ENCODE results near the gene ENOX2. TPM values are rescaled to one million over a fixed set of nuclear protein-coding genes. Genes with fewer than 3 reads are reported as not detected.
"Not testable (repeated sequence)": the region's sequence is repeated elsewhere in the genome, so short reads cannot be mapped to it uniquely, and the experiment has no call there.

ENOX2 gene, protein sequence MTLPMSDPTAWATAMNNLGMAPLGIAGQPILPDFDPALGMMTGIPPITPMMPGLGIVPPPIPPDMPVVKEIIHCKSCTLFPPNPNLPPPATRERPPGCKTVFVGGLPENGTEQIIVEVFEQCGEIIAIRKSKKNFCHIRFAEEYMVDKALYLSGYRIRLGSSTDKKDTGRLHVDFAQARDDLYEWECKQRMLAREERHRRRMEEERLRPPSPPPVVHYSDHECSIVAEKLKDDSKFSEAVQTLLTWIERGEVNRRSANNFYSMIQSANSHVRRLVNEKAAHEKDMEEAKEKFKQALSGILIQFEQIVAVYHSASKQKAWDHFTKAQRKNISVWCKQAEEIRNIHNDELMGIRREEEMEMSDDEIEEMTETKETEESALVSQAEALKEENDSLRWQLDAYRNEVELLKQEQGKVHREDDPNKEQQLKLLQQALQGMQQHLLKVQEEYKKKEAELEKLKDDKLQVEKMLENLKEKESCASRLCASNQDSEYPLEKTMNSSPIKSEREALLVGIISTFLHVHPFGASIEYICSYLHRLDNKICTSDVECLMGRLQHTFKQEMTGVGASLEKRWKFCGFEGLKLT
- total RNA-seq: 10 to 100 TPM; 31.0 to 39.6 TPM
- polyA plus RNA-seq: 10 to 100 TPM in 1 of 2 donors, 1 to 10 TPM in 1; 9.0 to 14.3 TPM
- long read RNA-seq, donor 1, full-length matches to known transcripts: 16 of 62 reads
- long read RNA-seq, donor 1, partial matches to known transcripts: 29 of 62 reads
- long read RNA-seq, donor 1, other reads (novel, unspliced or antisense): 17 of 62 reads
- long read RNA-seq, donor 2, full-length matches to known transcripts: 4 of 21 reads
- long read RNA-seq, donor 2, partial matches to known transcripts: 3 of 21 reads
- long read RNA-seq, donor 2, other reads (novel, unspliced or antisense): 14 of 21 reads

GRCh38 chrX:130902783-130903613 lies at the start of gene ENOX2:
ENOX2 (minus strand) TSS chrX:130903209; CDS start chrX:130703216, 199,993 bp downstream.
- DNase-seq: peak; percentile 95 to 96
- Histone ChIP-seq H3K4me1 (ENCODE audit: control insufficient read depth in 1 of 2, insufficient read depth in 2 of 2, low read length in 2 of 2) (no peaks in the 10 kb centered on the region), H3K27ac (ENCODE audit: low read depth in 1 of 2, low read length in 2 of 2) (peak within 1 kb of the TSS in 1 of 2 donors; percentile 84), H3K9me3 (ENCODE audit: control insufficient read depth, low read length) (no peaks in the 10 kb centered on the region), H3K36me3 (ENCODE audit: control insufficient read depth in 1 of 2, insufficient read depth in 2 of 2, low read length in 1 of 2) (peaks cover 0 to 2% of the 10 kb centered on the region in 2 donors), H3K4me3 (ENCODE audit: low read length in 2 of 2) (peak within 1 kb of the TSS; percentile 52 to 55), H3K27me3 (ENCODE audit: control insufficient read depth in 1 of 2, insufficient read depth in 2 of 2, low read length in 1 of 2) (no peaks in the 10 kb centered on the region)
- ATAC-seq (ENCODE audit: low FRiP score): peak; percentile 98
- 1 to 36% methylated on average over 45 to 49 of the region's 50 CpGs for WGBS, 2 donors
- intact Hi-C loops (cut with DNase I): no loop called here

DNA sequence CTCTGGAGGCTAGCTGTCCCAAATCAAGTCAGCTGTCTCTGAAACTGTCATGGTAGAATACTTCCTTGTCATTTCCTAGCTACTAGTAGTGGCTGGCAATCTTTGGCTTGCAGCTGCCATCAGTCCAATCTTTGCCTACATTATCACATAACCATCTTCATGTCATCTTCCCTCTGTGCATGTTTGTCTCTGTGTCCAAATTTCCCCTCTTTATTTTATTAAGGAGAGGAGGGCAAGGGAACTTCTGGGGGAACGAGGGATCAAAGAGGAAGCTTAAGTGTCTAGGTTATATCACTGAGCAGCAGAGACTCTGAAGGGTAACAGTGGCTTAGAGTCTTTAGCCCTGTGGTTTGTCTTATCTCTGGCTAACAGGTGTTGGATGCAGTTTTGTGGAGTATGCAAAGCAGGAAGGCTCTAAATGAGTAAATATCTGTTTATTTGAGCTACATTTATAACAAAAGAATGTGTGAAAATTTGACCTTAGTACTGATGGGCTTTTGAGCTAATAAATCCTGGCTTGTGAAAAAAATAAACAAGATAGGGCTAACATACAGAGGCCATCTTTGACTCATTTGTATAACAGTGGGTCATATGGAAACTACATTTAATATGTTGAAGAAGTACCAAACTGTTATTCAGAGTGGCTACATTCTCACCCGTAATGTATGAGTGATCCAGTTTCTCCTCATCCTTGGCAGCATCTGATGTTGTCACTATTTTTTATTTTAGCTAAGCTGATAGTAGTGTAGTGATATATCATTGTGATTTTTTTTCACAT lies 49.4 kb upstream of the ENOX2 start:
- no peaks in the 10 kb centered on the region for H3K4me1 ChIP-seq (ENCODE audit: control insufficient read depth in 1 of 2, insufficient read depth in 2 of 2, low read length in 2 of 2)
- H3K27me3 ChIP-seq (ENCODE audit: control insufficient read depth in 1 of 2, insufficient read depth in 2 of 2, low read length in 1 of 2): peaks cover 0 to 6% of the 10 kb centered on the region in 2 donors
- intact Hi-C loops (cut with DNase I): no loop called here
- no peak for ATAC-seq (ENCODE audit: low FRiP score)
- peaks cover 3% of the 10 kb centered on the region for H3K9me3 ChIP-seq (ENCODE audit: control insufficient read depth, low read length)
- WGBS, 2 donors: 54 to 59% methylated on average over 2 of the region's 2 CpGs
- no peak overlapping the region for H3K4me3 ChIP-seq (ENCODE audit: low read length in 2 of 2)
- H3K36me3 ChIP-seq (ENCODE audit: control insufficient read depth in 1 of 2, insufficient read depth in 2 of 2, low read length in 1 of 2): no peaks in the 10 kb centered on the region
- H3K27ac ChIP-seq (ENCODE audit: low read depth in 1 of 2, low read length in 2 of 2): no peak overlapping the region
- no peak for DNase-seq

DNA sequence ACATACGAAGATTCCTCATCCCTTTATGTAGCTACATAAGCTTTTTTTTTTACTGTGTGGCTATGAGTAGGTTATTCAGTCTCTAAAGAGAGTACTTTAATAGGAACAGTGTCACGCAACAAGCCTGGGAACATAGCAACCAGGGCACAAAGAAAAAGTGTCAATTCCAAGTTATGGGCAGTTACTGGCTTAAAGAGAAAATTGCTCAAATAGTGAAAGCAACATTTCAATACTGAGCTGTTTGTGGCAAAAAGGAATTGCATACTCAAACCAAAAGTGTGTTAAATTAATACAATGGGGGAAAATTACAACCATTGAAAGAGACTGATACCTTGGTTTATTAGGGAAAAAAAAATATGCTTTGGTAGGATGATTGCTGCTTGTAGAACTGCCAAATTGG lies 41.2 kb upstream of the ENOX2 start:
- no peak for DNase-seq
- Histone ChIP-seq H3K9me3 (ENCODE audit: control insufficient read depth, low read length) (peaks cover 3% of the 10 kb centered on the region), H3K36me3 (ENCODE audit: control insufficient read depth in 1 of 2, insufficient read depth in 2 of 2, low read length in 1 of 2) (no peaks in the 10 kb centered on the region), H3K27ac (ENCODE audit: low read depth in 1 of 2, low read length in 2 of 2) (no peak overlapping the region), H3K27me3 (ENCODE audit: control insufficient read depth in 1 of 2, insufficient read depth in 2 of 2, low read length in 1 of 2) (no peaks in the 10 kb centered on the region), H3K4me3 (ENCODE audit: low read length in 2 of 2) (no peak overlapping the region), H3K4me1 (ENCODE audit: control insufficient read depth in 1 of 2, insufficient read depth in 2 of 2, low read length in 2 of 2) (no peaks in the 10 kb centered on the region)
- WGBS, 2 donors: 34 to 50% methylated on average over 2 of the region's 2 CpGs
- intact Hi-C loops (cut with DNase I): no loop called here
- no peak for ATAC-seq (ENCODE audit: low FRiP score)

GRCh38 chrX:130937101-130937500 lies 34.1 kb upstream of the ENOX2 start:
- Histone ChIP-seq H3K4me3 (ENCODE audit: low read length in 2 of 2) (no peak overlapping the region), H3K27me3 (ENCODE audit: control insufficient read depth in 1 of 2, insufficient read depth in 2 of 2, low read length in 1 of 2) (no peaks in the 10 kb centered on the region), H3K27ac (ENCODE audit: low read depth in 1 of 2, low read length in 2 of 2) (no peak overlapping the region), H3K9me3 (ENCODE audit: control insufficient read depth, low read length) (no peaks in the 10 kb centered on the region), H3K36me3 (ENCODE audit: control insufficient read depth in 1 of 2, insufficient read depth in 2 of 2, low read length in 1 of 2) (no peaks in the 10 kb centered on the region), H3K4me1 (ENCODE audit: control insufficient read depth in 1 of 2, insufficient read depth in 2 of 2, low read length in 2 of 2) (no peaks in the 10 kb centered on the region)
- intact Hi-C loops (cut with DNase I): no loop called here
- ATAC-seq (ENCODE audit: low FRiP score): no peak
- no peak for DNase-seq

GRCh38 chrX:130933358-130933757 lies 30.3 kb upstream of the ENOX2 start:
- intact Hi-C loops (cut with DNase I): no loop called here
- ATAC-seq (ENCODE audit: low FRiP score) (no peak), DNase-seq (no peak)
- Histone ChIP-seq H3K27ac (ENCODE audit: low read depth in 1 of 2, low read length in 2 of 2) (no peak overlapping the region), H3K4me3 (ENCODE audit: low read length in 2 of 2) (no peak overlapping the region), H3K36me3 (ENCODE audit: control insufficient read depth in 1 of 2, insufficient read depth in 2 of 2, low read length in 1 of 2) (no peaks in the 10 kb centered on the region), H3K4me1 (ENCODE audit: control insufficient read depth in 1 of 2, insufficient read depth in 2 of 2, low read length in 2 of 2) (no peaks in the 10 kb centered on the region), H3K9me3 (ENCODE audit: control insufficient read depth, low read length) (no peaks in the 10 kb centered on the region), H3K27me3 (ENCODE audit: control insufficient read depth in 1 of 2, insufficient read depth in 2 of 2, low read length in 1 of 2) (no peaks in the 10 kb centered on the region)
- 70 to 86% methylated on average over 2 of the region's 2 CpGs for WGBS, 2 donors

DNA sequence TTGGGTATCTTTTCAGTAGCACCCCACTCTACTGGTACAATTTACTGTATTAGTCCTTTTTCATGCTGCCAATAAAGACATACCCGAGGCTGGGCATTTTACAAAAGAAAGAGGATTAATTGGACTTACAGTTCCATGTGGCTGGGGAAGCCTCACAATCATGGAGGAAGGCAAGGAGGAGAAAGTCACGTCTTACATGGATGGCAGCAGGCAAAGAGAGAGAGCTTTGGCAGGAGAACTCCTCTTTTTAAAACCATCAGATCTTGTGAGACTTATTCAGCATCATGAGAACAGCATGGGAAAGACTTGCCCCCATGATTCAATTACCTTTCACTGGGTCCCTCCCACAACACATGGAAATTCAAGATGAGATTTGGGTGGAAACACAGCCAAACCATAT lies 17.4 kb upstream of the ENOX2 start:
- H3K9me3 ChIP-seq (ENCODE audit: control insufficient read depth, low read length); H3K27me3 ChIP-seq (ENCODE audit: control insufficient read depth in 1 of 2, insufficient read depth in 2 of 2, low read length in 1 of 2); H3K4me1 ChIP-seq (ENCODE audit: control insufficient read depth in 1 of 2, insufficient read depth in 2 of 2, low read length in 2 of 2); H3K4me3 ChIP-seq (ENCODE audit: low read length in 2 of 2); DNase-seq; ATAC-seq (ENCODE audit: low FRiP score); intact Hi-C loops (cut with DNase I); H3K36me3 ChIP-seq (ENCODE audit: control insufficient read depth in 1 of 2, insufficient read depth in 2 of 2, low read length in 1 of 2); H3K27ac ChIP-seq (ENCODE audit: low read depth in 1 of 2, low read length in 2 of 2): not testable (repeated sequence)
- WGBS, 2 donors: 39 to 62% methylated on average over 2 of the region's 2 CpGs

GRCh38 chrX:130919676-130920075 lies 16.7 kb upstream of the ENOX2 start:
- intact Hi-C loops (cut with DNase I): loop anchor here (5.0 to 10.0 kb wide), 4 partner anchors 342 to 585 kb away; partner anchors contain the start of gene SLC25A14 (in 1 of the 2)
- not testable (repeated sequence) for H3K36me3 ChIP-seq (ENCODE audit: control insufficient read depth in 1 of 2, insufficient read depth in 2 of 2, low read length in 1 of 2); H3K4me3 ChIP-seq (ENCODE audit: low read length in 2 of 2); H3K9me3 ChIP-seq (ENCODE audit: control insufficient read depth, low read length); H3K4me1 ChIP-seq (ENCODE audit: control insufficient read depth in 1 of 2, insufficient read depth in 2 of 2, low read length in 2 of 2); H3K27me3 ChIP-seq (ENCODE audit: control insufficient read depth in 1 of 2, insufficient read depth in 2 of 2, low read length in 1 of 2); DNase-seq; ATAC-seq (ENCODE audit: low FRiP score); H3K27ac ChIP-seq (ENCODE audit: low read depth in 1 of 2, low read length in 2 of 2)
- whole genome bisulfite sequencing, 2 donors: 41 to 58% methylated on average over 1 of the region's 1 CpG

DNA sequence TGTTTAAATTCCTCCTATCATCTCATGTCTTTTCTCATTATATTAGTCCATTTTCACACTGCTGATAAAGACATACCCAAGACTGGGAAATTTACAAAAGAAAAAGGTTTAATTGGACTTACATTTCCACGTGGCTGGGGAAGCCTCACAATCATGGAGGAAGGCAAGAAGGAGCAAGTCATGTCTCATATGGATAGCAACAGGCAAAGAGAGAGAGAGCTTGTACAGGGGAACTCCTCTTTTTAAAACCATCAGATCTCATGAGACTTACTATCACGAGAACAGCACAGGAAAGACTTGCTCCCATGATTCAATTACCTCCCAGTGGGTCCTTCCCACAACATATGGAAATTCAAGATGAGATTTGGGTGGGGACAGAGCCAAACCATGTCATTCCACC lies 15.5 kb upstream of the ENOX2 start:
- not testable (repeated sequence) for H3K27me3 ChIP-seq (ENCODE audit: control insufficient read depth in 1 of 2, insufficient read depth in 2 of 2, low read length in 1 of 2); H3K4me3 ChIP-seq (ENCODE audit: low read length in 2 of 2); H3K4me1 ChIP-seq (ENCODE audit: control insufficient read depth in 1 of 2, insufficient read depth in 2 of 2, low read length in 2 of 2); DNase-seq; ATAC-seq (ENCODE audit: low FRiP score); H3K36me3 ChIP-seq (ENCODE audit: control insufficient read depth in 1 of 2, insufficient read depth in 2 of 2, low read length in 1 of 2); H3K9me3 ChIP-seq (ENCODE audit: control insufficient read depth, low read length); H3K27ac ChIP-seq (ENCODE audit: low read depth in 1 of 2, low read length in 2 of 2)
- 48% methylated on average over 2 of the region's 2 CpGs for WGBS, 2 donors
- intact Hi-C loops (cut with DNase I): loop anchor here (5.0 to 10.0 kb wide), 4 partner anchors 341 to 584 kb away; partner anchors contain the start of gene SLC25A14 (in 1 of the 2)
